Iris pigment epithelial cell (primary cell): Measurements from ENCODE around the gene GTPBP4.

Experiments
- DNase-seq: peaks from one replicate; pipeline ENCODE4 v3.0.0-alpha.2; 2011; ENCODE audit warnings: low read depth

GTPBP4 gene

GRCh38 chr10:966466-967235, 21.6 kb upstream of the GTPBP4 start:
- no peak for DNase-seq

- DNase-seq = peak; percentile 27
Measured at GRCh38 chr10:968546-969199, 19.6 kb upstream of the GTPBP4 start.

GRCh38 chr10:969473-970150, 18.6 kb upstream of the GTPBP4 start:
- DNase-seq = no peak

GRCh38 chr10:970311-971149, 17.7 kb upstream of the GTPBP4 start:
- DNase-seq = peak; percentile 54

GRCh38 chr10:971150-971542, 17.1 kb upstream of the GTPBP4 start:
- DNase-seq = peak; percentile 49

- no peak for DNase-seq
Measured at GRCh38 chr10:971613-972012, 16.6 kb upstream of the GTPBP4 start.

- no peak for DNase-seq
Measured at GRCh38 chr10:972763-973162, 15.5 kb upstream of the GTPBP4 start.

GRCh38 chr10:974038-974784, 14.0 kb upstream of the GTPBP4 start:
- DNase-seq = peak; percentile 17

- no peak for DNase-seq
Measured at GRCh38 chr10:974785-975074, 13.5 kb upstream of the GTPBP4 start.

- DNase-seq = no peak
Measured at GRCh38 chr10:976316-976715, 11.9 kb upstream of the GTPBP4 start.

GRCh38 chr10:978826-979421, 9.3 kb upstream of the GTPBP4 start:
- no peak for DNase-seq

- no peak for DNase-seq
Measured at GRCh38 chr10:980468-981093, 7.7 kb upstream of the GTPBP4 start.

- DNase-seq = no peak
Measured at GRCh38 chr10:983401-983800, 4.8 kb upstream of the GTPBP4 start.

- peak; percentile 75 for DNase-seq
Measured at GRCh38 chr10:983971-984655, 4.1 kb upstream of the GTPBP4 start.

- no peak for DNase-seq
Measured at GRCh38 chr10:985361-985760, 2.9 kb upstream of the GTPBP4 start.

GRCh38 chr10:986137-986825, 2.0 kb upstream of the GTPBP4 start:
- peak; percentile 87 for DNase-seq

GRCh38 chr10:986881-987619, 1.2 kb upstream of the GTPBP4 start:
- peak; percentile 82 for DNase-seq

GRCh38 chr10:987620-987869, 689 bp upstream of the GTPBP4 start:
- DNase-seq = peak; percentile 34
